ENCODE results near the gene MTX3. TPM values are rescaled to one million over a fixed set of nuclear protein-coding genes. Genes with fewer than 3 reads are reported as not detected.

Gene MTX3
- total and polyA plus RNA-seq, 10 of the 15 experiments (the other 5 are each of a cell fraction or from before 2014, with no cell fraction given), result 1.8 to 18.9 (median 9.3) TPM

GRCh38 chr5:79929095-79929494 lies 62.0 kb downstream of the MTX3 start:
- ChIA-PET RAD21 (ENCODE audit: unreplicated experiment) (no interaction called here), POLR2A (no interaction called here), SMC1A (ENCODE audit: uncharacterized antibody, unreplicated experiment) (interaction anchor here (1.3 kb wide), 1 partner anchor 145 kb away, joined by 3 read pairs; no protein-coding TSS in a partner anchor), CTCF (no interaction called here)
- no peak for FAIRE-seq
- H3K27ac ChIP-seq (ENCODE audit: control insufficient read depth, insufficient read depth), result no peak overlapping the region
- H3K4me1 ChIP-seq (ENCODE audit: control insufficient read depth, insufficient read depth, low read length), result no peaks in the 10 kb centered on the region
- no peak overlapping the region for H3K4me3 ChIP-seq
- 34% methylated on average over 5 of the region's 5 CpGs for whole genome bisulfite sequencing (ENCODE audit: insufficient coverage, insufficient replicate concordance, low lambda C conversion rate, missing lambda C conversion rate)
- no TSS peak for BruUV-seq (replicated peaks)
- H4K20me1 ChIP-seq (ENCODE audit: control insufficient read depth, insufficient read depth), result no peaks in the 10 kb centered on the region
- TF ChIP-seq ATF2 (IDR thresholded peaks at IDR 0.05; ENCODE audit: low read length), result no peak
- no peak for TF ChIP-seq ZBTB4 (CRISPR knock-in tag; IDR thresholded peaks at IDR 0.05)
- TF ChIP-seq PBX3 (IDR thresholded peaks at IDR 0.05; ENCODE audit: insufficient replicate concordance, low read depth, low read length), result no peak
- TF ChIP-seq ZNF207 (IDR thresholded peaks at IDR 0.05; ENCODE audit: borderline replicate concordance), result no peak
- no peak for TF ChIP-seq CEBPB (IDR thresholded peaks at IDR 0.05; ENCODE audit: borderline replicate concordance in 1 of 2, low read depth in 2 of 2, low read length in 2 of 2)
- TF ChIP-seq SUZ12 (IDR thresholded peaks at IDR 0.05; ENCODE audit: unreplicated experiment), result no peak
- no peak for TF ChIP-seq ZBTB40 (IDR thresholded peaks at IDR 0.05; ENCODE audit: borderline replicate concordance)
- TF ChIP-seq SRF (IDR thresholded peaks at IDR 0.05; ENCODE audit: low read depth in 2 of 2, low read length in 2 of 2), result no peak
- TF ChIP-seq NR2C2 (IDR thresholded peaks at IDR 0.05; ENCODE audit: borderline replicate concordance, control insufficient read depth, insufficient read length, low read depth), result no peak
- no peak for TF ChIP-seq PAX5 (IDR thresholded peaks at IDR 0.05; ENCODE audit: borderline replicate concordance, low read depth, low read length)
- TF ChIP-seq ZNF384 (IDR thresholded peaks at IDR 0.05; ENCODE audit: borderline replicate concordance, low read depth, low read length), result no peak
- no peak for TF ChIP-seq PAX8 (IDR thresholded peaks at IDR 0.05)
- no peak overlapping the region for H3K9ac ChIP-seq (ENCODE audit: control insufficient read depth, insufficient read depth, low read length)
- H3K36me3 ChIP-seq (ENCODE audit: control insufficient read depth in 2 of 2, insufficient read depth in 2 of 2, low read length in 1 of 2), result no peaks in the 10 kb centered on the region
- no peaks in the 10 kb centered on the region for H3K9me3 ChIP-seq (replicated peaks; ENCODE audit: control insufficient read depth, insufficient read depth, low read length)
- DNase-seq (ENCODE audit: low read depth, low spot score), result no peak
- no peaks in the 10 kb centered on the region for H3K79me2 ChIP-seq (ENCODE audit: control insufficient read depth, insufficient read depth, low read length)
- H3K4me2 ChIP-seq (ENCODE audit: control insufficient read depth, insufficient read depth), result no peak overlapping the region
- no peak for ATAC-seq
- in situ Hi-C loops (cut with MboI) (no loop called here), intact Hi-C loops (cut with micrococcal nuclease; ENCODE audit: unreplicated experiment) (no loop called here)
- H3K27me3 ChIP-seq (replicated peaks in 1 of 2; ENCODE audit: control insufficient read depth in 2 of 2, insufficient read depth in 2 of 2, low read length in 1 of 2), result peaks cover 0 to 4% of the 10 kb centered on the region in 2 experiments; a peak in 1 of 4 replicates
- no peak overlapping the region for H2AFZ ChIP-seq (ENCODE audit: control insufficient read depth, low read depth, low read length)

Measured in GM12878 (cell line).